Upper lobe of right lung (tissue), 1 donor: ENCODE data around the gene NNMT. TPM values are rescaled to one million over a fixed set of nuclear protein-coding genes. Genes with fewer than 3 reads are reported as not detected.

Experiments used
- ATAC-seq: fragments of 200-7000 bp; cut with Tn5 transposase; one replicate; pipeline ENCODE4 v1.9.1; 2020; ENCODE audit warnings: mild to moderate bottlenecking, moderate library complexity
- DNase-seq: peaks from one replicate; pipeline ENCODE4 v3.0.0-alpha.2; 2020
- H3K27ac ChIP-seq: fragments of 200-600 bp; one replicate; pipeline ENCODE4 v1.8.0; 2022
- H3K27me3 ChIP-seq: fragments of 200-600 bp; one replicate; pipeline ENCODE4 v1.8.0; 2022; ENCODE audit warnings: mild to moderate bottlenecking
- H3K36me3 ChIP-seq: fragments of 200-600 bp; one replicate; pipeline ENCODE4 v1.8.0; 2022
- H3K4me1 ChIP-seq: fragments of 200-600 bp; one replicate; pipeline ENCODE4 v1.8.0; 2022
- H3K4me3 ChIP-seq: fragments of 200-600 bp; one replicate; pipeline ENCODE4 v1.8.0; 2022; ENCODE audit warnings: mild to moderate bottlenecking
- H3K9me3 ChIP-seq: fragments of 200-600 bp; one replicate; pipeline ENCODE4 v1.8.0; 2022
- intact Hi-C: fragments of 100-400 bp; cut with DNase I; formaldehyde crosslinking; loops from one replicate; pipeline ENCODE4 v1.11.0; 2022
- total RNA-seq: library from RNA; stranded (reverse); fragmentation: NEBNext Ultra II Directional; extraction: Animal tissue kit (Norgen Biotek cat#: 25700); gene quantifications from one replicate; pipeline ENCODE4 v1.2.1, GENCODE V29; 2021
- TF ChIP-seq, protein P1 (sequence below): fragments of 200-600 bp; IDR thresholded peaks from one replicate; pipeline ENCODE4 v1.8.0; 2022; ENCODE audit warnings: antibody characterized with exemption
- donor health status: DM: no; HTN: yes; CAD: no; lungs with severe emphysema.

The NNMT gene
- total RNA-seq, 1 donor from 2014 or later: 349 TPM

DNA sequence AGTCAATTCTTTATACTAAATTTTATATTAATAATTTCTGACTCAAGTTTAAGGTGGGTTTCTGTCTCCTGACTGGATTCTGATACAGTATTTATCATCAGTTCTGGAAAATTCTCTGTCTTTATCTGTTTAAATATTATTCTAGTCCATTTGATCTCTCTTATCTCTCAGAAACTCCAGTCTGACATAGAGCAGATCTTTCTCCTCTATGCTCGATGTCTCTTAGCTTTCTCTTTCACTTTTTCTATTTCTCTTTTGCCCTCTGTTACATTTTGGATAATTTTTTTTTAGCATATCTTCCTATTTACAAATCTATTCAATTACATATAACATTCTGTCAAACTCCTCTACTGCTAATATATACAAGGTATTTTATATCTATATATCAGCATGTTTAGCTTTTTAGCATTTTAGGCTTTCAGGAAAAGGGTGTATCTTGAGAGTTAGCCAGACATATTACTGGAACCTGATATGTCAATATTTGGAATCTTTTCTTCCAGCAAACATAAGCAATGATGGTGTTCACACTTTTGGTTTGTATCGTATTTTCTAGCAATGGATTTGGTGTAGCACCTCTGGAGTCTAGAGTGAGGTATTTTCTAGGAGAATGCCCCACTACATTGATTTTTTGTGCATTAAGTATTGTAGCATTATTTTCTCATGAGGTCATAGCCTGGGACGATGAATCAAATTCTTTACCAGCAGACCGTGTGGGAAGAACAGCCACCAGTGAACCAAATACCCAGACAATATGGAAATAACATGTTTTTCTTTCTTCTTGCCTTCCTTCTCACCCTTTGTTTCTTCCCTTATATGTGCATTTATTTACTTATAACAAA lies 4.1 kb upstream of the NNMT start:
- Histone ChIP-seq H3K4me1 (peaks cover 35% of the 10 kb centered on the region), H3K9me3 (no peaks in the 10 kb centered on the region), H3K36me3 (no peaks in the 10 kb centered on the region), H3K27me3 (no peaks in the 10 kb centered on the region), H3K4me3 (peak overlapping the region; percentile 36), H3K27ac (peak overlapping the region; percentile 66)
- TF ChIP-seq, protein P1, sequence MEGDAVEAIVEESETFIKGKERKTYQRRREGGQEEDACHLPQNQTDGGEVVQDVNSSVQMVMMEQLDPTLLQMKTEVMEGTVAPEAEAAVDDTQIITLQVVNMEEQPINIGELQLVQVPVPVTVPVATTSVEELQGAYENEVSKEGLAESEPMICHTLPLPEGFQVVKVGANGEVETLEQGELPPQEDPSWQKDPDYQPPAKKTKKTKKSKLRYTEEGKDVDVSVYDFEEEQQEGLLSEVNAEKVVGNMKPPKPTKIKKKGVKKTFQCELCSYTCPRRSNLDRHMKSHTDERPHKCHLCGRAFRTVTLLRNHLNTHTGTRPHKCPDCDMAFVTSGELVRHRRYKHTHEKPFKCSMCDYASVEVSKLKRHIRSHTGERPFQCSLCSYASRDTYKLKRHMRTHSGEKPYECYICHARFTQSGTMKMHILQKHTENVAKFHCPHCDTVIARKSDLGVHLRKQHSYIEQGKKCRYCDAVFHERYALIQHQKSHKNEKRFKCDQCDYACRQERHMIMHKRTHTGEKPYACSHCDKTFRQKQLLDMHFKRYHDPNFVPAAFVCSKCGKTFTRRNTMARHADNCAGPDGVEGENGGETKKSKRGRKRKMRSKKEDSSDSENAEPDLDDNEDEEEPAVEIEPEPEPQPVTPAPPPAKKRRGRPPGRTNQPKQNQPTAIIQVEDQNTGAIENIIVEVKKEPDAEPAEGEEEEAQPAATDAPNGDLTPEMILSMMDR: no peak
- intact Hi-C loops: no loop called here
- DNase-seq: no peak
- no peak for ATAC-seq

DNA sequence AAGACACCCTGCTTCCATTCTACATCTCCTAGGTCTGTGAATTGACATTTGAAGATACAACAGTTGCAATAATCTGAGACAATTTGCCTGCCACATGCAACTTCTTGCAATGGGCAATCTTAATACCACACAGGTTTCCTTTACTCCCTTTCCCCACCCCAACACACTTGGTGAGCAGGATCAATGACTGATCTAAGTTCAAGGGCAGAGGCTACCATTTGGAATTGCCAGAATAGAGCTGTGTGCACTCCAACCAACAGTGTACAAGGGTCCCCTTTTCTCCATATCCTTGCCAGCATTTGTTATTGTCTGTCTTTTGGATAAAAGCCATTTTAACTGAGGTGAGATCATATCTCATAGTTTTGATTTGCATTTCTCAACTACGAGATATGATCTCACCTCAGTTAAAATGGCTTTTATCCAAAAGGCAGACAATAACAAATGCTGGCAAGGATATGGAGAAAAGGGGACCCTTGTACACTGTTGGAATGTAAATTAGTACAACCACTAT lies 2.9 kb upstream of the NNMT start:
- H3K27ac ChIP-seq: peak overlapping the region; percentile 95
- intact Hi-C loops: no loop called here
- H3K4me3 ChIP-seq: no peak overlapping the region
- H3K9me3 ChIP-seq: no peaks in the 10 kb centered on the region
- DNase-seq (no peak), ATAC-seq (no peak)
- H3K4me1 ChIP-seq: peaks cover 35% of the 10 kb centered on the region
- TF ChIP-seq, protein P1: no peak
- H3K36me3 ChIP-seq: no peaks in the 10 kb centered on the region
- no peaks in the 10 kb centered on the region for H3K27me3 ChIP-seq

DNA sequence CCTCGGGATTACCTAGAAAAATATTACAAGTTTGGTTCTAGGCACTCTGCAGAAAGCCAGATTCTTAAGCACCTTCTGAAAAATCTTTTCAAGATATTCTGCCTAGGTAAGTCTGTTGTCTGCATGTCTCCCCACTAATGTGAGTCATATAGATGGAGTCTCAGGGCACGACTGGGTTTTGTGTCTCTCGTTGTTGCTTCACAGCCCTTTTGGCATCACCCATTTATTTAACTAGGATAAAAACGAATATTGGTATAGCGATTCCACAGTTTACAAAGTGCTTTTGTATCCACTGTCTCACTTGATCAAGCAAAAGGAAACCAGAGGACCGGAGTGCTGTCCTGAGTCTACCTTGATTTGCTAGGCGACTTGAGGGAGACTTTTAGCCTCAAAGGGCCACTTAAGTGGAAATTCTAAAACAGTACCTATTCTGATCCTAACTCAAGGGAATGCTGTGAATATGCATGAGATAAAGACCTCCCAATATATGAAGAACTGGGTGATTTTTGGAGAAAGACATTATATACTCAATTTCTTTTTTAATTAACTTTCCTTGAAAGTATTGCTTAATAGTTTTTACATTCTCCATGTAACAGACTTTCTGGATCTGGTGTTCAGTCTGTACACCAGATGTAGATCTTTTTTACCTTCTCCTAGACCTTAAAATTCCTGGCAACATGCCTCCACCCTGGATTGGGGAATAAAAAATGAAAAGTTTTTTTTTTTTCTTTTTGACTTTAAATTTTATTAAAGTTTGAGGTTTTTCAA lies 590 bp downstream of the NNMT start:
- ATAC-seq: no peak

DNA sequence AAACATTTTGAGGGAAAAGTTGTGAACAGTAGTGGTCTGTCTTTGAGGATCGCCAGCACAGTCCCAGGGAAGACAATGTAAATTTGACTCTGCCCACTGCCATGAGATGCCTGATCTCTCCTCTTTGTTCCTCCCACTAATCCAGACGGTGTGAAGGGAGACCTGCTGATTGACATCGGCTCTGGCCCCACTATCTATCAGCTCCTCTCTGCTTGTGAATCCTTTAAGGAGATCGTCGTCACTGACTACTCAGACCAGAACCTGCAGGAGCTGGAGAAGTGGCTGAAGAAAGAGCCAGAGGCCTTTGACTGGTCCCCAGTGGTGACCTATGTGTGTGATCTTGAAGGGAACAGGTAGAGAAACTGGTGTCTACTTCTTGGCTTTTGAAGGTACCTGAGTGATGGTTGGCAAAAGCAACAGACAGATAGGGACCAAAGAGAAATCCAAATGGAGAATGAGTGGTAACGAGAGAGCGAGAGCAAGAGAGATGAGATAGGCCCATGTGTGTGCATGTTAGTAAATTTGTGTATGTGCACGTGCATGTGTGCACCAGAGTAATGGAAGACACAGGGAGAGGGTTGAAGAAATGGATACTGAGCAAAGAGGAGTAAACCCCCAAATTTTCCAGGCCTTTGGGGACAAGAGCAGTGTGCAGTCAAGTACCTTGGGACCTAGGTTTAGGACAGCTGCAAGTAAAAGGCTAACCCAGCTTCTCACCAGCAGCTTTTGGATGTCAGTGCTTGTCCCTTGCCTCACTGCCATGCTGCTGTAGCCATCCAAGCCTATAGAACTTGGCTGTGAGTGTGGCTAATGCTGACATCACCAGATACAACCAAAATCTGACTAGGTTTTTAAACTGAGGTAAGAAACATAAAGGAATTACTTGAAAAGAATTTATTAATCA lies 1.9 kb downstream of the NNMT start:
- peak overlapping the region; percentile 95 for H3K27ac ChIP-seq
- H3K9me3 ChIP-seq: peaks cover 6% of the 10 kb centered on the region
- H3K36me3 ChIP-seq: peaks cover 23% of the 10 kb centered on the region
- no peaks in the 10 kb centered on the region for H3K27me3 ChIP-seq
- H3K4me3 ChIP-seq: peak overlapping the region; percentile 52
- DNase-seq (no peak), ATAC-seq (no peak)
- peaks cover 19% of the 10 kb centered on the region for H3K4me1 ChIP-seq
- intact Hi-C loops: no loop called here
- TF ChIP-seq, protein P1: no peak

More for the DNA sequence above, 590 bp downstream of the NNMT start:
- H3K4me3 ChIP-seq: peak overlapping the region; percentile 52
- peaks cover 14% of the 10 kb centered on the region for H3K36me3 ChIP-seq
- intact Hi-C loops: no loop called here
- peaks cover 28% of the 10 kb centered on the region for H3K4me1 ChIP-seq
- DNase-seq: no peak
- TF ChIP-seq, protein P1: no peak
- no peaks in the 10 kb centered on the region for H3K27me3 ChIP-seq
- H3K27ac ChIP-seq: peak overlapping the region; percentile 95
- peaks cover 5% of the 10 kb centered on the region for H3K9me3 ChIP-seq

DNA sequence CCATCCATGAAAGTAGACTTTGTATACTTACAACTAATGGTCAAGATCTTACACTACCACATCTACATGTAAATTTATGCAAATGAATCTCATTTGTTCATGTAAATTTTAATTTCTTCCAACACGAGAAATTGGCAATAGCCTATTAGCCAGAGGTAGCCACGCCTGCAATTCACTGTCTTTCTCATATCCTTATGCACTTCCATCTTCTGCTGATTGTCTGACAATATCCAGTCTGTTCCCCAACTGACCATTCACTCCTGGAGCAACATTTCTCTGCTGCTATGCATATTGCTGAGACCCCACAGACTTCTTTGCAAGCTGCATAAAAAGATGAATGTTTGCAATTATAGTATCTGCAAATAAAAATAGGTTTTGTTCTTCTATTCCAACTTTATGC lies 2.5 kb downstream of the NNMT start:
- peaks cover 15% of the 10 kb centered on the region for H3K4me1 ChIP-seq
- H3K27me3 ChIP-seq: no peaks in the 10 kb centered on the region
- DNase-seq (no peak), ATAC-seq (no peak)
- peak overlapping the region; percentile 52 for H3K4me3 ChIP-seq
- H3K27ac ChIP-seq: peak overlapping the region; percentile 95
- peaks cover 23% of the 10 kb centered on the region for H3K36me3 ChIP-seq
- TF ChIP-seq, protein P1: no peak
- peaks cover 6% of the 10 kb centered on the region for H3K9me3 ChIP-seq
- intact Hi-C loops: no loop called here
